Measurements from ENCODE around the gene TMEM72.

DNA sequence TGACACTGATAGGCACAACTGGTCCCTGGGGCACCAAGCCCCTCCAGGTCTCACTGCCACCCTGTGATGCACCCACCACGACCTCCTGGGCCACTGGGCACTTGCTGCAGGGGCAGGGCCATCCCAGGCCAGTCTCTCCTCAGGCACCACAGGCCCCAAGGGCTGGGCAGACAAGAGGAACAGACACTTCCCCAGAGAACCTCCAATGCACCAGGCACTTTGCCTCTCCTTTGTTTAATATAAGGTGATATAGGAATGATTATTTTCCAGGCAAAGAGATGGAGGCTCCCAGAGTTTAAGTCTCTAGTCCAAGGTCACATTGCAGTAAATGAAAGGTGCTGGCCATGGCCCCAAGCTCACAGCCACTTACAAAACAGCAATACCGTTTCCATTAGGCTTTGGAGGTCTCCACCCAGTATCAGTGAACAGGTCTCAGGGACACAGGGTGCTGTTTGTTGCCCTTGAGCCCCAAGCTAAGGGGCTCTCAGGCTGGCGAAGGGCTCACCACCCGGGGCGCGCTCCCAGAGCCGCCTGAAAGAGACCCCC, 63.0 kb downstream of the TMEM72 start:
- TF ChIP-seq, protein P1, sequence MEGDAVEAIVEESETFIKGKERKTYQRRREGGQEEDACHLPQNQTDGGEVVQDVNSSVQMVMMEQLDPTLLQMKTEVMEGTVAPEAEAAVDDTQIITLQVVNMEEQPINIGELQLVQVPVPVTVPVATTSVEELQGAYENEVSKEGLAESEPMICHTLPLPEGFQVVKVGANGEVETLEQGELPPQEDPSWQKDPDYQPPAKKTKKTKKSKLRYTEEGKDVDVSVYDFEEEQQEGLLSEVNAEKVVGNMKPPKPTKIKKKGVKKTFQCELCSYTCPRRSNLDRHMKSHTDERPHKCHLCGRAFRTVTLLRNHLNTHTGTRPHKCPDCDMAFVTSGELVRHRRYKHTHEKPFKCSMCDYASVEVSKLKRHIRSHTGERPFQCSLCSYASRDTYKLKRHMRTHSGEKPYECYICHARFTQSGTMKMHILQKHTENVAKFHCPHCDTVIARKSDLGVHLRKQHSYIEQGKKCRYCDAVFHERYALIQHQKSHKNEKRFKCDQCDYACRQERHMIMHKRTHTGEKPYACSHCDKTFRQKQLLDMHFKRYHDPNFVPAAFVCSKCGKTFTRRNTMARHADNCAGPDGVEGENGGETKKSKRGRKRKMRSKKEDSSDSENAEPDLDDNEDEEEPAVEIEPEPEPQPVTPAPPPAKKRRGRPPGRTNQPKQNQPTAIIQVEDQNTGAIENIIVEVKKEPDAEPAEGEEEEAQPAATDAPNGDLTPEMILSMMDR (conservative IDR thresholded peaks at IDR 0.05), result no peak
- no peak for TF ChIP-seq EZH2 (IDR thresholded peaks at IDR 0.05; ENCODE audit: low read depth)
